Esophagus (tissue), 2 donors: ENCODE measurements around the gene RMDN2. TPM values are rescaled to one million over a fixed set of nuclear protein-coding genes. Genes with fewer than 3 reads are reported as not detected.

Source experiments
- H3K27ac ChIP-seq, 2 donors: one replicate each; pipeline ENCODE4 v1.5.1; 2013; ENCODE audit warnings: low read depth in 2 of 2, mild to moderate bottlenecking in 2 of 2, inconsistent platforms in 1 of 2, low read length in 1 of 2, moderate library complexity in 1 of 2
- H3K27me3 ChIP-seq, 2 donors: one replicate each; pipeline ENCODE4 v1.6.1; 2013; ENCODE audit warnings: low read length in 2 of 2, control low read depth in 1 of 2, mild to moderate bottlenecking in 1 of 2; ENCODE audit not compliant: insufficient read depth in 2 of 2, control insufficient read depth in 1 of 2
- H3K36me3 ChIP-seq, 2 donors: one replicate each; pipeline ENCODE4 v1.6.1; 2013; ENCODE audit warnings: low read length in 1 of 2; ENCODE audit not compliant: control insufficient read depth in 2 of 2, insufficient read depth in 2 of 2
- H3K4me1 ChIP-seq, 2 donors: one replicate each; pipeline ENCODE4 v1.6.1; 2013; ENCODE audit warnings: low read length in 1 of 2; ENCODE audit not compliant: control insufficient read depth in 2 of 2, insufficient read depth in 2 of 2
- H3K4me3 ChIP-seq, 2 donors: one replicate each; pipeline ENCODE4 v1.5.1; 2013; ENCODE audit warnings: low read length in 2 of 2, mild to moderate bottlenecking in 2 of 2, low read depth in 1 of 2, moderate library complexity in 1 of 2
- H3K9me3 ChIP-seq, 2 donors: one replicate each; pipeline ENCODE4 v1.6.1; 2013; ENCODE audit warnings: mild to moderate bottlenecking in 2 of 2, low read depth in 1 of 2, low read length in 1 of 2, moderate library complexity in 1 of 2; ENCODE audit not compliant: control insufficient read depth in 2 of 2, insufficient read depth in 1 of 2
- WGBS, 2 donors: extraction: QIAGEN DNeasy Blood & Tissue Kit; methylation state at CpG; one replicate each; pipeline ENCODE4 v1.1.7; 2013; 5-methylcytosine and 5-hydroxymethylcytosine counted together
- polyA plus RNA-seq, 2 donors: library from polyadenylated mRNA; stranded (reverse); fragments of 200-250 nt; gene quantifications; one replicate each; pipeline ENCODE4 v1.2.3, GENCODE V29; 2013
- donor health status: healthy with polysubstance abuse.
- donor health status: Bipolar disorder and iron deficiency.

Gene RMDN2
- polyA plus RNA-seq, 2 donors = 2.3 to 3.5 TPM

GRCh38 chr2:37982147-37982582 is 57.1 kb downstream of the RMDN2 start:
- Histone ChIP-seq H3K4me3 (no peak overlapping the region), H3K4me1 (no peaks in the 10 kb centered on the region), H3K27ac (no peak overlapping the region), H3K9me3 (no peaks in the 10 kb centered on the region), H3K36me3 (no peaks in the 10 kb centered on the region), H3K27me3 (no peaks in the 10 kb centered on the region)
- WGBS, 2 donors = 13 to 15% methylated on average over 3 of the region's 3 CpGs

- no peaks in the 10 kb centered on the region for H3K36me3 ChIP-seq
- H3K9me3 ChIP-seq = no peaks in the 10 kb centered on the region
- WGBS, 2 donors = 74 to 75% methylated on average over 6 of the region's 6 CpGs
Observed at GRCh38 chr2:37982847-37983246, 57.8 kb downstream of the RMDN2 start.

GRCh38 chr2:37983719-37984118 is 58.6 kb downstream of the RMDN2 start:
- H3K9me3 ChIP-seq = no peaks in the 10 kb centered on the region
- H3K4me1 ChIP-seq = no peaks in the 10 kb centered on the region
- 73 to 84% methylated on average over 1 of the region's 1 CpG for WGBS, 2 donors
- no peaks in the 10 kb centered on the region for H3K36me3 ChIP-seq
- no peak overlapping the region for H3K4me3 ChIP-seq
- H3K27me3 ChIP-seq = no peaks in the 10 kb centered on the region
- H3K27ac ChIP-seq = no peak overlapping the region

More at GRCh38 chr2:37982847-37983246, 57.8 kb downstream of the RMDN2 start:
- H3K4me3 ChIP-seq = no peak overlapping the region
- H3K27me3 ChIP-seq = no peaks in the 10 kb centered on the region
- no peak overlapping the region for H3K27ac ChIP-seq
- no peaks in the 10 kb centered on the region for H3K4me1 ChIP-seq

GRCh38 chr2:37984176-37984575 is 59.1 kb downstream of the RMDN2 start:
- no peak overlapping the region for H3K27ac ChIP-seq
- WGBS, 2 donors = 96% methylated on average over 1 of the region's 1 CpG
- no peak overlapping the region for H3K4me3 ChIP-seq

GRCh38 chr2:37984589-37984988 is 59.5 kb downstream of the RMDN2 start:
- Histone ChIP-seq H3K27ac (no peak overlapping the region), H3K27me3 (no peaks in the 10 kb centered on the region), H3K4me1 (no peaks in the 10 kb centered on the region), H3K9me3 (no peaks in the 10 kb centered on the region), H3K36me3 (no peaks in the 10 kb centered on the region), H3K4me3 (no peak overlapping the region)

More at GRCh38 chr2:37984176-37984575, 59.1 kb downstream of the RMDN2 start:
- H3K36me3 ChIP-seq = no peaks in the 10 kb centered on the region
- H3K4me1 ChIP-seq = no peaks in the 10 kb centered on the region
- H3K27me3 ChIP-seq = no peaks in the 10 kb centered on the region
- no peaks in the 10 kb centered on the region for H3K9me3 ChIP-seq

GRCh38 chr2:37985333-37985732 is 60.2 kb downstream of the RMDN2 start:
- H3K27me3 ChIP-seq = no peaks in the 10 kb centered on the region
- WGBS, 2 donors = 35 to 50% methylated on average over 1 of the region's 1 CpG
- no peaks in the 10 kb centered on the region for H3K9me3 ChIP-seq
- no peaks in the 10 kb centered on the region for H3K4me1 ChIP-seq
- H3K4me3 ChIP-seq = no peak overlapping the region
- no peaks in the 10 kb centered on the region for H3K36me3 ChIP-seq
- H3K27ac ChIP-seq = no peak overlapping the region

GRCh38 chr2:37987098-37987775 is 62.1 kb downstream of the RMDN2 start:
- Histone ChIP-seq H3K27me3 (no peaks in the 10 kb centered on the region), H3K36me3 (no peaks in the 10 kb centered on the region), H3K4me3 (no peak overlapping the region), H3K4me1 (no peaks in the 10 kb centered on the region), H3K9me3 (no peaks in the 10 kb centered on the region), H3K27ac (no peak overlapping the region)
- WGBS, 2 donors = 96 to 98% methylated on average over 4 of the region's 4 CpGs

- Histone ChIP-seq H3K9me3 (no peaks in the 10 kb centered on the region), H3K4me3 (no peak overlapping the region), H3K27me3 (no peaks in the 10 kb centered on the region), H3K27ac (no peak overlapping the region), H3K4me1 (no peaks in the 10 kb centered on the region), H3K36me3 (no peaks in the 10 kb centered on the region)
- 69 to 96% methylated on average over 3 of the region's 3 CpGs for WGBS, 2 donors
Observed at GRCh38 chr2:37992601-37993000, 67.5 kb downstream of the RMDN2 start.

- H3K36me3 ChIP-seq = no peaks in the 10 kb centered on the region
- 93 to 95% methylated on average over 3 of the region's 3 CpGs for WGBS, 2 donors
- no peaks in the 10 kb centered on the region for H3K27me3 ChIP-seq
- no peak overlapping the region for H3K4me3 ChIP-seq
- H3K27ac ChIP-seq = no peak overlapping the region
- no peaks in the 10 kb centered on the region for H3K4me1 ChIP-seq
- H3K9me3 ChIP-seq = no peaks in the 10 kb centered on the region
Observed at GRCh38 chr2:37993143-37993542, 68.1 kb downstream of the RMDN2 start.

GRCh38 chr2:37997629-37998028 is 72.5 kb downstream of the RMDN2 start:
- no peaks in the 10 kb centered on the region for H3K27me3 ChIP-seq
- WGBS, 2 donors = 71 to 85% methylated on average over 1 of the region's 1 CpG
- no peaks in the 10 kb centered on the region for H3K9me3 ChIP-seq
- H3K4me3 ChIP-seq = no peak overlapping the region
- no peaks in the 10 kb centered on the region for H3K4me1 ChIP-seq
- H3K36me3 ChIP-seq = no peaks in the 10 kb centered on the region
- no peak overlapping the region for H3K27ac ChIP-seq
